HFF-Myc (cell line): ENCODE data around the gene SUFU.
"Not testable (repeated sequence)": the region's sequence is repeated elsewhere in the genome, so short reads cannot be mapped to it uniquely, and the experiment has no call there.

Experiments used
- DNase-seq: peaks from one replicate; pipeline ENCODE4 v3.0.0-alpha.2; 2011; ENCODE audit warnings: low read depth; ENCODE audit errors: extremely low read depth
- H3K4me3 ChIP-seq: replicated peaks from 2 replicates; pipeline ENCODE4 v1.5.1; 2011; ENCODE audit warnings: low read depth, mild to moderate bottlenecking, control low read depth, low read length
- TF ChIP-seq, protein P1 (sequence below): IDR thresholded peaks from 2 replicates; pipeline ENCODE4 v1.5.1; 2012; ENCODE audit warnings: mild to moderate bottlenecking, low read depth, low read length, control low read depth; ENCODE audit errors: missing control alignments

SUFU gene

DNA sequence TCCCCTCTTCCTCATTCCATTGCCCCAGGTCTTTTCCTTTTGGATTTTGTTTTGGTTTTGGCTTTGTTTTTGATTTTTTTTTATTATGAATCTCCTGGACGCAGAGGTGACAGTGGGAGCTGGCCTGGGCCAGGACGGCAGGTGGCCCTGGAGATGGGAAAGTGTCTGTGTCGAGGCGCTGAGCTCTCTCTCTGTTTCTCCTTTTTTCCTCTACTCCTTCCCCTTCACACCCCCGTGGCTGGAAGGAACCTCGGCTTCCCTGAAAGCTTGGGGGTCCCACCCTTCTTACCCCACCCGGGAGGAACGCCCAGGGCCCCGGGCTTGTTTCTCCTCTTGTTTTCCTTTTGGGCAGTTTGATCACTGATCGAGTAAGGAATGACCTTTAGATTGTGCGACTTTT, 153.7 kb downstream of the SUFU start:
- H3K4me3 ChIP-seq = no peak overlapping the region
- no peak for DNase-seq
- TF ChIP-seq, protein P1, sequence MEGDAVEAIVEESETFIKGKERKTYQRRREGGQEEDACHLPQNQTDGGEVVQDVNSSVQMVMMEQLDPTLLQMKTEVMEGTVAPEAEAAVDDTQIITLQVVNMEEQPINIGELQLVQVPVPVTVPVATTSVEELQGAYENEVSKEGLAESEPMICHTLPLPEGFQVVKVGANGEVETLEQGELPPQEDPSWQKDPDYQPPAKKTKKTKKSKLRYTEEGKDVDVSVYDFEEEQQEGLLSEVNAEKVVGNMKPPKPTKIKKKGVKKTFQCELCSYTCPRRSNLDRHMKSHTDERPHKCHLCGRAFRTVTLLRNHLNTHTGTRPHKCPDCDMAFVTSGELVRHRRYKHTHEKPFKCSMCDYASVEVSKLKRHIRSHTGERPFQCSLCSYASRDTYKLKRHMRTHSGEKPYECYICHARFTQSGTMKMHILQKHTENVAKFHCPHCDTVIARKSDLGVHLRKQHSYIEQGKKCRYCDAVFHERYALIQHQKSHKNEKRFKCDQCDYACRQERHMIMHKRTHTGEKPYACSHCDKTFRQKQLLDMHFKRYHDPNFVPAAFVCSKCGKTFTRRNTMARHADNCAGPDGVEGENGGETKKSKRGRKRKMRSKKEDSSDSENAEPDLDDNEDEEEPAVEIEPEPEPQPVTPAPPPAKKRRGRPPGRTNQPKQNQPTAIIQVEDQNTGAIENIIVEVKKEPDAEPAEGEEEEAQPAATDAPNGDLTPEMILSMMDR = no peak

DNA sequence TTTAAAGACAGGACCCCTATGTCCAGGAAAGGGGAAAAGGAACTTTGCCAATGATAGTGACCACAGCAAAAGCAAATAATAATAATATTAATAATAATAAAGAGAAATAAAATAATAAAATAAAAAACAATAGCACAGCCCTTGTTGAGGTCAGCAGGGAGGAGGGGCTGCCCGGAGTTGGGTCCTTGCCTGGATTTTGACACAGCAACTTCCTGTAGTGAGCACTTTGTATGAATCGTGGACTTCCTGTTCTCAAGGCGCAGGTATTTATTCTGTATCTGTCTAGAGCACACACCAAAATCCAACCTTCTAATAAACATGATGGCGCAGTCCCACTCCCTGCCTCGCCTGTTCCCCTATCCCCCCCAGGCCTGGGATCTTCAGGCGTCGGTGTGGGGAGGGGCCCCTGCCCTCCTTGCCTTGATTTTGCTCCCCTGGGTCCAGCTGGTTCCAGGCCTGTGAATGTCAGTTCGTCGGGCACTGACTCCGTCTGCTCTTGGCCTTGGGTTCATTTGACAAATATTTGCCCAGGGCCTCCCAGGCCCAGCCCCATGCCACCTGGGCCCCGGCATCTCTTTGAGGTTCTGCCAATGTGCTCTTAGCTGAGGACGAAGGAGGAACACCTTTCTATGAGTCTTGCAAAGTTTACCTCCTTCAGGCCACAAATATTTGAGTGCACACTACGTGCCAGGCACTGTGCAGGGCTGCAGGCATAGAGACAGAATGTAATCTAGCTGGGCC, 154.4 kb downstream of the SUFU start:
- TF ChIP-seq, protein P1 = no peak
- H3K4me3 ChIP-seq = no peak overlapping the region

DNA sequence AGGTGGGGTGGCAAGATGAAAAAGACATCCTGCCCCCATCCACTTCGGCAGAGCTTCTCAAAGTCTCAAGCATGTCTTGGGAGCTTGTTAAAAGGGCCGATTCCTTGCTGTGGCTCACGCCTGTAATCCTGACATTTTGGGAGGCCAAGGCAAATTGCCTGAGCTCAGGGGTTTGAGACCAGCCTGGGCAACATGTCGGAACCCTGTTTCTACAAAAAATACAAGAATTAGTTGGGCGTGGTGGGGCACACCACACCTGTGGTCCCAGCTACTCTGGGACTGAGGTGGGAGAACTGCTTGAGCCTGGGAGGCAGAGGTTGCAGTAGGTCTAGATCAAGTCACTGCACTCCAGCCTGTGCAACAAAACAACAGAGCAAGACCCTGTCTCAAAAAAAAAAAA, 155.0 kb downstream of the SUFU start:
- H3K4me3 ChIP-seq = no peak overlapping the region
- TF ChIP-seq, protein P1 = no peak
- DNase-seq = no peak

More for the DNA sequence above, 154.4 kb downstream of the SUFU start:
- DNase-seq = no peak

DNA sequence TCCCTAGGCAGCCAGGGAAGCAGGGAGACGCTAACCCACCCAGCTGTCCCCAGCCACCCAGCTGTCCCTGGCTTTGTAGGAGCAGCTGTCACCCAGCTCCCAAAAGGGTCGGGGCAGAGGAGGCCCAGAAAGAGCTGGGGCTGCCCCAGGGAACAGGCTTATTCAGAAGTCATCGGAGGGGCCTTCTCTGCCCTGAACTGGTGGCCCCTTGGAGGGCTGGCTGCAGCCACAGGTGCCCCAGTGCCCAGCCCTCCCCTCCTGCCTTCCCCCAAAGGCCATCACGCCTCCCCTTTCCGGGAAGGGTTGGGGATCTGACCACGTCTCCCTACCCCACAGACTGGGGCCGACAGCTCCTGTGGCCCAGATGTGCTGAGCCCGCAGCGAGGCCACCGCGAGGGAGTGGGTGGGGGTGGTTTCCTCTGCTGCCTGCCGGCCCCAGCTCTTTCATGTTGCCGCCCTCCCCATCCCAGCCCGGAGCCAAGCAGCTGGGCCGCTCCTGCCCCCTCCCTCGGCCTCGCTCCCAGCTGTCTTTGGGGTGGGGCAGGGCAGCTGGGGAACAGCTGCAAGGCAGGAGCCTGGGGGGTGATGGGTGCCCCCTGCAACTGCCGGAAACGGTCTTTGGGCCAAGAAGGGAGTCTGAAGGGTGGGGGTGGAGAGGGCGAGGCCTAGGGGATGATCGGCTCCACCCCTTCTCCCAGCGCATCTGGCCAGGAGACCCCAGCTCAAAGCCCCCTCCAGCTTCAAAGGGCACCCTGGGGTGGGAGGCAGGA, 157.3 kb downstream of the SUFU start:
- no peak for DNase-seq
- no peak overlapping the region for H3K4me3 ChIP-seq

DNA sequence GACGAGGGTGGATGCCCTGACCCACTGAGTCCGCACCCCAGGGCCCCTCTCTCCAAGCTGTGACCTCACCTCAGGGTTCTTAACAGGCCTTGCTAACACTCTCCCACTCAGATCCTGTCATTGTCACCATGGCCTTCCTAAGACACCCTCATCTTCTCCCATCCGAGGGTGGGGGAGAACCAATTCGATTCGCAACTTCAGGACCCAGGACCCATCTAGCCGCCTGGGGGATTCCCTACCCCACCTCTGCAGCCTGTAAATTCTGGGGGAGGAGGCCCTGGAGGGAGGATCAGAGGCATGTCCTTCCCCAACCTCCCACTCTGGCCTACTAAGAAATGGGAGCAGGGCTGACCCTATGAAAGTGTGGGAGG, 157.9 kb downstream of the SUFU start:
- H3K4me3 ChIP-seq = no peak overlapping the region
- TF ChIP-seq, protein P1 = no peak
- no peak for DNase-seq

More for the DNA sequence above, 157.3 kb downstream of the SUFU start:
- TF ChIP-seq, protein P1 = no peak

DNA sequence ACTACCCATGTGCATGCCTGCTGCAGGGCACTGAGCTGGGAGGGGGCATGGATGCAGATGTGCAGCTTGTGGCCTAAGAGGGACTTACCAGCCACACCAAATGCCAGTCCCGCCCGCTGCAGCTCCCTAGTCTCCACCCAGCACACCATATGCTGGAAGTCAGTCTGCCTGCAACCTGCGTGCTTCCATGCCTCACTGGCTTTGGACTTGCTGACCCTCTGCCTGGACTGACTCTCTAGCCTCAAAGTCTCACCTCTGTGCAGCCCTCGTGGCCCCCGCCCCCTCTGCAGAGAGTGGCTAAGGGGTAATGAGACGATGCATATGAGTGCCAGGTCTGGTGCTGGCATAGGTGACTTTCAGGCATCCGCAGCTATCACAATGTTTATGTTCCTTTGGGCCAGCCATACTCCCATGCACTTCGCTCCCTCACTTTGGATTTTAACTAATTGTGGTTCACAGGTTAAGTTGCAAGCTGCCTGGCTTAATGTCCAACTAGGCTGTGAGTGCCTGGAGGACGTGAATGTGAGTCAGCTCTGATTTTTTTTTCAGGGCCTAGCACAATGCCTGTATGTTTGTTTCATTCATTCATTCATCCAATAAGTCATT, 162.2 kb downstream of the SUFU start:
- TF ChIP-seq, protein P1 = no peak
- no peak overlapping the region for H3K4me3 ChIP-seq
- no peak for DNase-seq

DNA sequence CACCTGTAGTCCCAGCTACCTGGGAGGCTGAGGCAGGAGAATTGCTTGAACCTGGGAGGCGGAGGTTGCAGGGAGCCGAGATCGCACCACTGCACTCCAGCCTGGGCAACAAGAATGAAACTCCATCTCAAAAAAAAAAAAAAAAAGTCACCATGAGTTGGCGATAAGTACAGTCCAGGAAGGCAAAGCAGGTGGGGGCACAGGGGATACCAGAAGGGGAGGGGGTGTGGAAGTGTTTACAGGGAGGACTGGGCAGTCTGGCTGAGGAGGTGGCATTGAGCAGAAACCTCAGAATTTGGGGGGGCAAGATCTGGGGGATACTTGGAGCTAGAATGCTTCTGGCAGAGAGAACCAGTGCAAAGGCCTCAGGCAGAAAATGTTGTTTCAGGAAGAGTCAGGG, 163.6 kb downstream of the SUFU start:
- not testable (repeated sequence) for DNase-seq, H3K4me3 ChIP-seq
